ENCODE measurements around the gene LAD1. TPM values are rescaled to one million over a fixed set of nuclear protein-coding genes. Genes with fewer than 3 reads are reported as not detected.

Gene LAD1
- total and polyA plus RNA-seq, 8 donors: 28.7 to 62.5 (median 44.3) TPM

GRCh38 chr1:201391651-201392511, 7.2 kb downstream of the LAD1 start:
- DNase-seq (no peak), ATAC-seq (no peak), FAIRE-seq (no peak)
- Histone ChIP-seq H3K27me3 (no peaks in the 10 kb centered on the region), H3K9me3 (no peaks in the 10 kb centered on the region), H3K4me3 (no peak overlapping the region), H3K36me3 (peaks cover 0 to 16% (median 7%) of the 10 kb centered on the region in 3 donors), H3K27ac (no peak overlapping the region), H3K4me1 (peaks cover 10 to 28% (median 25%) of the 10 kb centered on the region in 3 donors)
- 69 to 71% methylated on average over 9 of the region's 9 CpGs for WGBS, 2 donors
- intact Hi-C loops (cut with DNase I): no loop called here
- TF ChIP-seq, protein P1, sequence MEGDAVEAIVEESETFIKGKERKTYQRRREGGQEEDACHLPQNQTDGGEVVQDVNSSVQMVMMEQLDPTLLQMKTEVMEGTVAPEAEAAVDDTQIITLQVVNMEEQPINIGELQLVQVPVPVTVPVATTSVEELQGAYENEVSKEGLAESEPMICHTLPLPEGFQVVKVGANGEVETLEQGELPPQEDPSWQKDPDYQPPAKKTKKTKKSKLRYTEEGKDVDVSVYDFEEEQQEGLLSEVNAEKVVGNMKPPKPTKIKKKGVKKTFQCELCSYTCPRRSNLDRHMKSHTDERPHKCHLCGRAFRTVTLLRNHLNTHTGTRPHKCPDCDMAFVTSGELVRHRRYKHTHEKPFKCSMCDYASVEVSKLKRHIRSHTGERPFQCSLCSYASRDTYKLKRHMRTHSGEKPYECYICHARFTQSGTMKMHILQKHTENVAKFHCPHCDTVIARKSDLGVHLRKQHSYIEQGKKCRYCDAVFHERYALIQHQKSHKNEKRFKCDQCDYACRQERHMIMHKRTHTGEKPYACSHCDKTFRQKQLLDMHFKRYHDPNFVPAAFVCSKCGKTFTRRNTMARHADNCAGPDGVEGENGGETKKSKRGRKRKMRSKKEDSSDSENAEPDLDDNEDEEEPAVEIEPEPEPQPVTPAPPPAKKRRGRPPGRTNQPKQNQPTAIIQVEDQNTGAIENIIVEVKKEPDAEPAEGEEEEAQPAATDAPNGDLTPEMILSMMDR (IDR thresholded peaks at IDR 0.05): no peak

DNA sequence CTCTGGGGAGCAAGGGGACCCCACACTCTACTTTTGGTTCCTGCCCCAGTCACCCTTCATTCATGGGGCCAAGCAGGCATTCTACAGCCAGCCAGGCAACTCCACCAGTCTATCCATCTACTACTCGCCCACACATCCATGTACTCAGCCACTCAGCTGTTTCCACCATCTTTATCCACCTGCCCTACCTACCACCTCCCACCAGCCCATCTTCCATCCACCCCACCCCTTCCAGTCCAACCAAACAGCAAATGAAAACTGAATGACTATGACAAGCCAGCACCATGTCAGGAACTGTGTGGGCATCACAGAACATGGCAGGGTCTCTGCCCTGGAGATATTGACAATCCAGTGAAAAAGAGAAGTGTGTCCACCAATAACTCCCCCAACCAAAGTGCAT, 7.9 kb downstream of the LAD1 start:
- Histone ChIP-seq H3K9me3 (no peaks in the 10 kb centered on the region), H3K36me3 (peaks cover 0 to 23% (median 7%) of the 10 kb centered on the region in 3 donors), H3K4me3 (no peak overlapping the region), H3K27ac (no peak overlapping the region), H3K27me3 (no peaks in the 10 kb centered on the region), H3K4me1 (peaks cover 9 to 21% (median 21%) of the 10 kb centered on the region in 3 donors)
- FAIRE-seq: no peak
- no peak for DNase-seq
- no peak for ATAC-seq
- intact Hi-C loops (cut with DNase I): no loop called here
- TF ChIP-seq, protein P1 (IDR thresholded peaks at IDR 0.05): no peak
- 85 to 89% methylated on average over 1 of the region's 1 CpG for WGBS, 2 donors

DNA sequence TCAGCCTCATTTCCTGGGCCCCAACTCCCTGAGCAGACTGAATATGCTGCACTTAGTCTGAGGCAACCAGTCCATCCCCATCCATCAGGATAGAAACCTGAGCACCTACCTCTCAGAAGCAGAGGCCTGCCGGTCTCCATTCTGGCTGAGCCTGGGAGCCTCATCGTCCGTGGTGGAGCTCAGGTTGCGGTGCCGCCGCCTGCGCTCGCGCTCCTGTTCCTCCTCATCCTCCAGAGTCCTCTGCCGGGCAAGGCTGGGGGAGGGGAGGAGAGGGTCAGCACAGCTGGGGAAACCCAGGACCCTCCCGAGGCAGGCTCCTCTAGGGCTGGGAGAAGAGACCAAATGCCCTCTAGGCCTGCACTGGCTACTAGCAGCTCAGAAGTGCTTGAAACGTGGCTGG, 10.1 kb downstream of the LAD1 start:
- 92% methylated on average over 9 to 12 of the region's 12 CpGs for WGBS, 2 donors
- TF ChIP-seq, protein P1 (IDR thresholded peaks at IDR 0.05): no peak
- H3K4me3 ChIP-seq: no peak overlapping the region
- H3K27ac ChIP-seq: no peak overlapping the region
- no peak for FAIRE-seq
- DNase-seq: no peak
- H3K9me3 ChIP-seq: no peaks in the 10 kb centered on the region
- H3K27me3 ChIP-seq: no peaks in the 10 kb centered on the region
- peaks cover 0 to 31% (median 7%) of the 10 kb centered on the region in 3 donors for H3K36me3 ChIP-seq
- ATAC-seq: no peak
- intact Hi-C loops (cut with DNase I): no loop called here
- peaks cover 0 to 3% (median 0%) of the 10 kb centered on the region in 3 donors for H3K4me1 ChIP-seq

GRCh38 chr1:201386208-201386607, 12.9 kb downstream of the LAD1 start:
- Histone ChIP-seq H3K4me3 (no peak overlapping the region), H3K4me1 (no peaks in the 10 kb centered on the region), H3K9me3 (no peaks in the 10 kb centered on the region), H3K27ac (no peak overlapping the region), H3K36me3 (peaks cover 0 to 31% (median 7%) of the 10 kb centered on the region in 3 donors), H3K27me3 (no peaks in the 10 kb centered on the region)
- WGBS, 2 donors: 87 to 89% methylated on average over 8 of the region's 8 CpGs
- no peak for ATAC-seq
- DNase-seq: no peak
- intact Hi-C loops (cut with DNase I): no loop called here
- FAIRE-seq: no peak
- TF ChIP-seq, protein P1 (IDR thresholded peaks at IDR 0.05): no peak

All from pancreas (tissue), 10 donors.